ENCODE data around the gene TSC2. TPM values are rescaled to one million over a fixed set of nuclear protein-coding genes. Genes with fewer than 3 reads are reported as not detected.

Gene TSC2
- total and polyA plus RNA-seq, 2 of the 13 experiments (the other 11 are each of a cell fraction or from before 2014, with no cell fraction given), result 19.6 to 40.4 TPM

DNA sequence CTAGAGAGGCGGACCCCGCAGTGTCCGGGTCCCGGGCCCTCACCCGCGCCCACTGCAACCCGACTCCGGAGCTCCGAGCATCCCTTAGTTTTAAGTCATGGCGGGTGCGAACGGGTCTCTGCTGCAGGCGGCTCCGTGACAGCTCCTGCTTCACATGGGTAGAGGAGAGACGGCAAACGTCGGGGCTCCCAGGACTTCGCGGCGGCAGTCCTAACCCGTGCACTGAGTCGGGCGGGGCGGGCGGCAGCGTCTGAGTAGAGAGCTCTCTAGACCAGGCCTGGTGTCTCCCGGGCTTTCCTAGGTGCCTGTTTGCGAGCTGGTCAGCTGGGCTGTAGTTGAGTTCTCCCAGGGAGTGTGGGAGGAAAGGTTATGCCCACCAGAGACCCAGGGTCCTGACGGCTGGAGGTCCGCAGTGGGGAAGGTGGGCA lies 345 bp downstream of the TSC2 start (continued):
- TF ChIP-seq HOXA5 (CRISPR knock-in tag; IDR thresholded peaks at IDR 0.05), result 0 out of 2 replicates have a peak, but pooled peaks have one; percentile 44
- TF ChIP-seq, protein P1, sequence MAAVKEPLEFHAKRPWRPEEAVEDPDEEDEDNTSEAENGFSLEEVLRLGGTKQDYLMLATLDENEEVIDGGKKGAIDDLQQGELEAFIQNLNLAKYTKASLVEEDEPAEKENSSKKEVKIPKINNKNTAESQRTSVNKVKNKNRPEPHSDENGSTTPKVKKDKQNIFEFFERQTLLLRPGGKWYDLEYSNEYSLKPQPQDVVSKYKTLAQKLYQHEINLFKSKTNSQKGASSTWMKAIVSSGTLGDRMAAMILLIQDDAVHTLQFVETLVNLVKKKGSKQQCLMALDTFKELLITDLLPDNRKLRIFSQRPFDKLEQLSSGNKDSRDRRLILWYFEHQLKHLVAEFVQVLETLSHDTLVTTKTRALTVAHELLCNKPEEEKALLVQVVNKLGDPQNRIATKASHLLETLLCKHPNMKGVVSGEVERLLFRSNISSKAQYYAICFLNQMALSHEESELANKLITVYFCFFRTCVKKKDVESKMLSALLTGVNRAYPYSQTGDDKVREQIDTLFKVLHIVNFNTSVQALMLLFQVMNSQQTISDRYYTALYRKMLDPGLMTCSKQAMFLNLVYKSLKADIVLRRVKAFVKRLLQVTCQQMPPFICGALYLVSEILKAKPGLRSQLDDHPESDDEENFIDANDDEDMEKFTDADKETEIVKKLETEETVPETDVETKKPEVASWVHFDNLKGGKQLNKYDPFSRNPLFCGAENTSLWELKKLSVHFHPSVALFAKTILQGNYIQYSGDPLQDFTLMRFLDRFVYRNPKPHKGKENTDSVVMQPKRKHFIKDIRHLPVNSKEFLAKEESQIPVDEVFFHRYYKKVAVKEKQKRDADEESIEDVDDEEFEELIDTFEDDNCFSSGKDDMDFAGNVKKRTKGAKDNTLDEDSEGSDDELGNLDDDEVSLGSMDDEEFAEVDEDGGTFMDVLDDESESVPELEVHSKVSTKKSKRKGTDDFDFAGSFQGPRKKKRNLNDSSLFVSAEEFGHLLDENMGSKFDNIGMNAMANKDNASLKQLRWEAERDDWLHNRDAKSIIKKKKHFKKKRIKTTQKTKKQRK (IDR thresholded peaks at IDR 0.05; ENCODE audit: low read length), result no peak
- peak; percentile 82; the same call in 1 of the 2 replicates for TF ChIP-seq BCL3 (CRISPR knock-in tag; IDR thresholded peaks at IDR 0.05)
- no peak for TF ChIP-seq ZNF138 (CRISPR knock-in tag; IDR thresholded peaks at IDR 0.05; ENCODE audit: low read depth)
- TF ChIP-seq, protein P2, sequence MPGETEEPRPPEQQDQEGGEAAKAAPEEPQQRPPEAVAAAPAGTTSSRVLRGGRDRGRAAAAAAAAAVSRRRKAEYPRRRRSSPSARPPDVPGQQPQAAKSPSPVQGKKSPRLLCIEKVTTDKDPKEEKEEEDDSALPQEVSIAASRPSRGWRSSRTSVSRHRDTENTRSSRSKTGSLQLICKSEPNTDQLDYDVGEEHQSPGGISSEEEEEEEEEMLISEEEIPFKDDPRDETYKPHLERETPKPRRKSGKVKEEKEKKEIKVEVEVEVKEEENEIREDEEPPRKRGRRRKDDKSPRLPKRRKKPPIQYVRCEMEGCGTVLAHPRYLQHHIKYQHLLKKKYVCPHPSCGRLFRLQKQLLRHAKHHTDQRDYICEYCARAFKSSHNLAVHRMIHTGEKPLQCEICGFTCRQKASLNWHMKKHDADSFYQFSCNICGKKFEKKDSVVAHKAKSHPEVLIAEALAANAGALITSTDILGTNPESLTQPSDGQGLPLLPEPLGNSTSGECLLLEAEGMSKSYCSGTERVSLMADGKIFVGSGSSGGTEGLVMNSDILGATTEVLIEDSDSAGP (CRISPR knock-in tag; IDR thresholded peaks at IDR 0.05; ENCODE audit: borderline replicate concordance), result 0 out of 2 replicates have a peak, but pooled peaks have one; percentile 5
- TF ChIP-seq, protein P3, sequence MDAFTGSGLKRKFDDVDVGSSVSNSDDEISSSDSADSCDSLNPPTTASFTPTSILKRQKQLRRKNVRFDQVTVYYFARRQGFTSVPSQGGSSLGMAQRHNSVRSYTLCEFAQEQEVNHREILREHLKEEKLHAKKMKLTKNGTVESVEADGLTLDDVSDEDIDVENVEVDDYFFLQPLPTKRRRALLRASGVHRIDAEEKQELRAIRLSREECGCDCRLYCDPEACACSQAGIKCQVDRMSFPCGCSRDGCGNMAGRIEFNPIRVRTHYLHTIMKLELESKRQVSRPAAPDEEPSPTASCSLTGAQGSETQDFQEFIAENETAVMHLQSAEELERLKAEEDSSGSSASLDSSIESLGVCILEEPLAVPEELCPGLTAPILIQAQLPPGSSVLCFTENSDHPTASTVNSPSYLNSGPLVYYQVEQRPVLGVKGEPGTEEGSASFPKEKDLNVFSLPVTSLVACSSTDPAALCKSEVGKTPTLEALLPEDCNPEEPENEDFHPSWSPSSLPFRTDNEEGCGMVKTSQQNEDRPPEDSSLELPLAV (CRISPR knock-in tag; conservative IDR thresholded peaks at IDR 0.05; ENCODE audit: low read depth), result no peak
- TF ChIP-seq GLI4 (CRISPR knock-in tag; IDR thresholded peaks at IDR 0.05; ENCODE audit: borderline replicate concordance), result peak; percentile 81; the same call in 1 of the 2 replicates
- TF ChIP-seq MYNN (CRISPR knock-in tag; IDR thresholded peaks at IDR 0.05; ENCODE audit: low read depth), result no peak
- peak; percentile 12; the same call in 1 of the 2 replicates for TF ChIP-seq ZFY (CRISPR knock-in tag; IDR thresholded peaks at IDR 0.05)
- TF ChIP-seq PHB2 (IDR thresholded peaks at IDR 0.05; ENCODE audit: partially characterized antibody), result no peak
- no peak for TF ChIP-seq ZNF337 (CRISPR knock-in tag; IDR thresholded peaks at IDR 0.05; ENCODE audit: borderline replicate concordance, low read depth)
- no peak for TF ChIP-seq ZNF253 (CRISPR knock-in tag; IDR thresholded peaks at IDR 0.05; ENCODE audit: borderline replicate concordance)
- no peak for TF ChIP-seq FOSL1 (CRISPR knock-in tag; IDR thresholded peaks at IDR 0.05; ENCODE audit: borderline replicate concordance)
- no peak for TF ChIP-seq ZNF652 (CRISPR knock-in tag; IDR thresholded peaks at IDR 0.05; ENCODE audit: borderline replicate concordance, low read depth)
